ENCODE data around the gene ATF5.

Gene ATF5

DNA sequence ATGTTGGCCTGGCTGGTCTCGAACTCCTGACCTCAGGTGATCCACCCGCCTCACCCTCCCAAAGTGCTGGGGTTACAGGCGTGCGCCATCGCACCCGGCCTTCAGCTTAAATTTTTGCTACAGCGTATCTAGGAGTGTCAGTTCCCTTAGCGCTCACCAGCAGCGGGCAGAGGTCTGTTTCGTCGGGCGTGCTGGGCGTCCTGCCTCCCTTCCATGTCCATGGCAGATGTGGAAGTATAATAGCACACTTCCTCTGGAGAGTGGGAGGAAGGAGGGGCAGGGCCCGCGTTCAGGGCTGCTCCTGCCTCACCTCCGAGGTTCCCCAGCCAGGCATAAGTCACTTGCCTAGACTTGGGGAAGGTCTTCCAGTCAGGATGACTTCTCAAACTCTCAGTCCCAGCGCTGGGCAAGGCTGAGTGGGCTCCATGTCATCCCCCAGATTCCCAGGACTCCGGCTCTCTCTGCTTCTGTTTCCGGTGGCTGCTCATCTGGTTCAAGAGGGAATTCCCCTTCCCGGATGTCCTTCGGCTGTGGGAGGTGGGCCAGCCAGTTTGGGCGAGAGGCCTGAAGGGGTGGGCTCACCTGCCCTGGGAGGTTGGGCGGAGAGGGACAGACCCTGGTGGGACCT, 41.9 kb upstream of the ATF5 start:
- Histone ChIP-seq H3K36me3 (ENCODE audit: control insufficient read depth, insufficient read depth, low read length) (peaks cover 52% of the 10 kb centered on the region), H3K4me3 (ENCODE audit: extremely low read depth, insufficient read depth, low read length, poor library complexity, severe bottlenecking) (no peak overlapping the region), H3K27ac (ENCODE audit: low read depth, low read length, severe bottlenecking) (no peak overlapping the region), H3K9me3 (ENCODE audit: control insufficient read depth, low read length) (peaks cover 6% of the 10 kb centered on the region), H3K4me1 (ENCODE audit: control insufficient read depth, insufficient read depth, low read length, poor library complexity, severe bottlenecking) (peaks cover 2% of the 10 kb centered on the region)
- whole genome bisulfite sequencing, 2 experiments (ENCODE audit: insufficient coverage in 2 of 2): 93 to 97% methylated on average over 19 to 22 of the region's 23 CpGs

DNA sequence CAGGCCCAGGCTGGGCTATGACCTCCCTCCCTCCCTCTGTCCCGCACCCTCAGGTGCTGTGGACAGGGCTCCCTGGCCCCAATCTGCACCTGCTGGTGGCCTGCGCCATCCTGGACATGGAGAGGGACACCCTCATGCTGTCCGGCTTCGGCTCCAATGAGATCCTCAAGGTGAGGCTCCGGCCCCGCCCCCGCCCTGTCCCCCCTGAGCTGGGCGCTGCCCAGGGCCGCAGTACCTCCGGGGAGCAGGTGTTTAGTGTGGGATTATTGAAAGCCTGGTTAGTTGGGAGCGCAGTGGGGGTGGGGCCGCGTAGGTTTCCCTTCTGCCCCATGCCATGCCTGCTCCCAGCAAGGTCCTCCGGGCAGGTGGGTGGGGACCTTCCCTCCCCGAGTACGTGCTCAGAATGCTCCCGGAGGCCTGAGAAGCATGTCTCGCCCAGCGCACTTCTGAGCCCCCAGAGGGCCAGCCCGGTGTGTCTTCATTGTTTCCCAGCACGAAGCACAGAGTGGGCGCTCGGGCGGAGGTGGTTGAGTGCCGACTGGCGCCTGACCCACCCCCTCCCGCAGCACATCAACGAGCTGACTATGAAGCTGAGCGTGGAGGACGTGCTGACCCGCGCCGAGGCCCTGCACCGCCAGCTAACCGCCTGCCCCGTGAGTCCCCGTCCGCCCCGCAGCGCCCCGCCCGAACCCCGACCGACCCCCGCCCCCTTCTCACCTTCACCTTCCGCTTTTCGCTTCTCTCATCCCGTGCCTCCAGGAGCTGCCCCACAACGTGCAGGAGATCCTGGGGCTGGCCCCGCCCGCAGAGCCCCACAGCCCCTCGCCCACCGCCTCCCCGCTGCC, 41.1 kb upstream of the ATF5 start:
- H3K36me3 ChIP-seq (ENCODE audit: control insufficient read depth, insufficient read depth, low read length): peaks cover 44% of the 10 kb centered on the region
- no peak overlapping the region for H3K27ac ChIP-seq (ENCODE audit: low read depth, low read length, severe bottlenecking)
- peaks cover 4% of the 10 kb centered on the region for H3K9me3 ChIP-seq (ENCODE audit: control insufficient read depth, low read length)
- WGBS, 2 experiments (ENCODE audit: insufficient coverage in 2 of 2): 90 to 97% methylated on average over 32 to 41 of the region's 54 CpGs
- H3K4me3 ChIP-seq (ENCODE audit: extremely low read depth, insufficient read depth, low read length, poor library complexity, severe bottlenecking): no peak overlapping the region
- peaks cover 2% of the 10 kb centered on the region for H3K4me1 ChIP-seq (ENCODE audit: control insufficient read depth, insufficient read depth, low read length, poor library complexity, severe bottlenecking)

DNA sequence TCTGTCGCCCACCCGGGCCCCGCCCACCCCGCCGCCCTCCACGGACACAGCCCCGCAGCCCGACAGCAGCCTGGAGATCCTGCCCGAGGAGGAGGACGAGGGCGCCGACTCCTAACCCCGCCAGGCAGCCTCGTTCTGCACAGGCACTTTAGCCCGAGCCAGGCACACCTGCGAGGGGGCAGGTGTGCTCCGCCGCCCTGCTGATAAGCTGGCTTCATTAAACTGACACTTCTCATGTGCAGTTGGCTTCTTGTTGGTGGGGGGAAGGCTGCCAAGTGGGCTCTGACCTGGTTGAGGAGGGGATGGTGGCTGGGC, 40.5 kb upstream of the ATF5 start:
- Histone ChIP-seq H3K27ac (ENCODE audit: low read depth, low read length, severe bottlenecking) (no peak overlapping the region), H3K9me3 (ENCODE audit: control insufficient read depth, low read length) (no peaks in the 10 kb centered on the region), H3K36me3 (ENCODE audit: control insufficient read depth, insufficient read depth, low read length) (peaks cover 38% of the 10 kb centered on the region), H3K4me1 (ENCODE audit: control insufficient read depth, insufficient read depth, low read length, poor library complexity, severe bottlenecking) (peaks cover 2% of the 10 kb centered on the region), H3K4me3 (ENCODE audit: extremely low read depth, insufficient read depth, low read length, poor library complexity, severe bottlenecking) (no peak overlapping the region)
- 98 to 99% methylated on average over 6 to 12 of the region's 18 CpGs for WGBS, 2 experiments (ENCODE audit: insufficient coverage in 2 of 2)

DNA sequence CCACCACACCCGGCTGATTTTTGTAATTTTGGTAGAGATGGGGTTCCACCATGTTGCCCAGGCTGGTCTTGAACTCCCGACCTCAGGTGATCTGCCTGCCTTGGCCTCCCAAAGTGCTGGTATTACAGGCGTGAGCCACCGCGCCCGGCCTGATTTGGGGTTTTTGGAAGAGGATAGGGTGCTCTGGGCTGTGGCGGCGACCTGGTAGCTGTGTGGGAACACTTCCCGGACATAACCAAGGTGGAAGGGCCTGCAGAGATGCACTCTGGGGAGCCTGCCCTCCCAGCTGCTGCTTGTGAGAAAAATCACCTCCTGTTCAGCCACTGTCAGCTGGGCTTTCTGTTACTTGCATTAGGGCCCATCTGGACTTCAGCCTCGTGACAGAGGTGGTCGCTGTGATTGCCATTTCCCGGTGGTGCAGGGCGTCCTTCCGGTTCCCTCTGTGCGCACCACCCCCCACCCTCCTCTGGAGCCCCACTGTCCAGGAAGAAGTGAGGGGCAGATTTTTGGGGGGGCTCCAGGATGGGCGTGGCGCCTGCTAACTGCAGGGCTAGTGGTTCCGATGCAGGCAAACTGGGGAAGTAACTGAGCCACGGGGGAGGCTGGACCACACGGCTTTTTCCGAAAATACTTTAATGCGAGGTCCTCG, 39.8 kb upstream of the ATF5 start:
- no peak overlapping the region for H3K27ac ChIP-seq (ENCODE audit: low read depth, low read length, severe bottlenecking)
- H3K4me1 ChIP-seq (ENCODE audit: control insufficient read depth, insufficient read depth, low read length, poor library complexity, severe bottlenecking): peaks cover 2% of the 10 kb centered on the region
- H3K9me3 ChIP-seq (ENCODE audit: control insufficient read depth, low read length): no peaks in the 10 kb centered on the region
- H3K36me3 ChIP-seq (ENCODE audit: control insufficient read depth, insufficient read depth, low read length): peaks cover 31% of the 10 kb centered on the region
- WGBS, 2 experiments (ENCODE audit: insufficient coverage in 2 of 2): 93 to 97% methylated on average over 18 to 21 of the region's 23 CpGs
- no peak overlapping the region for H3K4me3 ChIP-seq (ENCODE audit: extremely low read depth, insufficient read depth, low read length, poor library complexity, severe bottlenecking)

DNA sequence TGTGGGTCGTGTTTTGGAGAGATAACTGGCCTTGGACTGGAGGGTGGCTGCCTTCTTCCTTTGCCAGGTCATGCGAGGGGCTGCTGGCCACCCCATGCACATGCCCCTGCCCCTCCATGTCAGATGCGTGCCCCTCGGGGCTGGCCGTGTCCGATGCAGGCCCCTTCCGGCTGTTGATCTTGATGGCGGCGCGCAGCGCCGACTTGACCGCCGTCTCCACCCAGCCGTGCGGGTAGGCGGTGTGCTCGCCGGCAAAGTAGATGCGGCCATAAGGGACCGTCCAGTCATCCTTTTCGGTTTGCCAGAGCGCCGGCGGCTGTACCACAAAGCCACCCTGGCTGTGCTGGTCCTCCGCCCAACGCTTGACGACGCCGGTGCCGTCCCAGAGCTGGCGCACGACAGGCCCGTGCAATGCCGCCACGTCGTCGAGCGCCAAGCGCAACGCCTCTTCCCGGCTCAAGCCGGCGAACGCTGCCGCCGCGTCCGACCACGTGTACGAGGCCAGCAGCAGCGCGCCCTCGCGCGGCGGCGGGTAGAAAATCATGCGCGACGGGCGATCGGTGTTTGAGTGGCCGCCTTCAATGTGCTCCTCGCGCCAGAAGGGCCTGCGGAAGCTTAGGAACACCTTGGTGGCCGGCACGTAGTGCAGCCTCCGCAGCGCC, 39.2 kb upstream of the ATF5 start:
- H3K27ac ChIP-seq (ENCODE audit: low read depth, low read length, severe bottlenecking): no peak overlapping the region
- H3K4me1 ChIP-seq (ENCODE audit: control insufficient read depth, insufficient read depth, low read length, poor library complexity, severe bottlenecking): peaks cover 2% of the 10 kb centered on the region
- no peaks in the 10 kb centered on the region for H3K9me3 ChIP-seq (ENCODE audit: control insufficient read depth, low read length)
- 54% methylated on average over 68 to 71 of the region's 71 CpGs for WGBS, 2 experiments (ENCODE audit: insufficient coverage in 2 of 2)
- no peak overlapping the region for H3K4me3 ChIP-seq (ENCODE audit: extremely low read depth, insufficient read depth, low read length, poor library complexity, severe bottlenecking)
- H3K36me3 ChIP-seq (ENCODE audit: control insufficient read depth, insufficient read depth, low read length): peaks cover 26% of the 10 kb centered on the region

DNA sequence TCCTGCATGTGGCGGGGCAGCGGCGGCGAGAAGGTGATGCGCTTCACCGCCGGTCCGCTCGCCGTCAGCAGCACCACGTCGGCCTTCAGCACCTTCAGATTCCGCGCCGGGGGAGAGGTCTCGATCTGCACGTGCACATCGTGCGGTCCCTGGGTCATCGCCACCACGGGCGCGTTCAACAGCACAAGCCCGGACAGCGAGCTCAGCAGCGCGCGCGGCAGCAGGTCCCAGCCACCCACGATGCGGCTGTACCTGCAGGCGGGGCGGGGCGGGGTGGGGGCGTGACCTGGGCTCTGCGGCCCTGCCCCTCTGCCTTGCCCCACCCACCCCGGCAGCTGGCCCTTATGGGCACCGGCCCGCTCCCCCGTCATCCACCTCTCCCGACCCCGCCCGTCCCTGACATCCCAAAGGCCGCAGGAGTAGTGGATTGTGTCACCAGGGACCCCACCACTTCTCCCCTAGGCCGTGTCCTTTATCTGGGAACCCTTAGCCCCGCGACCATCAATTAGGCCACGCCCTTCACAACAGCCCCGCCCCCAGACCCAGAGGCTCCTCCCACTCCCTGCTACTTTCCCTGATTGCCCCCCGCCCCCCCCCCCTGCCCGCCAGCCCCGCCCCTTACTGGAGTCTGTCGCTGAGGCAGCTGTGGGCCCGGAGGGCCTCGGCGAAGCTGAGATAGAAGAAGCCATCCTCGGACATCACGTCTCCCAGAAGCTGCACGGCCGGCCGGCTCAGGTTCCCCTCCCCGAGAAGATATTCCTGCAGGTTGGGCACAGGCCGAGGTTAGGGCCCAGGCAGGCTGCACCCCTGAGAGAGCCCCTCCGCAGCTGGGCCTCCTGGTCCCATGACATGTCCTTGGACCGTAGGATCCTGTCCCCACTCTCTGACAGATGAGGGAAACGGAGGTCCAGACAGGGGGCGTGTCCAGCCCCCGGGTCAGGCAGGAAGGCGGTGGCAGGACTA, 38.4 kb upstream of the ATF5 start:
- no peak overlapping the region for H3K27ac ChIP-seq (ENCODE audit: low read depth, low read length, severe bottlenecking)
- H3K9me3 ChIP-seq (ENCODE audit: control insufficient read depth, low read length): no peaks in the 10 kb centered on the region
- 29 to 31% methylated on average over 50 to 56 of the region's 69 CpGs for WGBS, 2 experiments (ENCODE audit: insufficient coverage in 2 of 2)
- H3K4me1 ChIP-seq (ENCODE audit: control insufficient read depth, insufficient read depth, low read length, poor library complexity, severe bottlenecking): peaks cover 2% of the 10 kb centered on the region
- H3K36me3 ChIP-seq (ENCODE audit: control insufficient read depth, insufficient read depth, low read length): peaks cover 17% of the 10 kb centered on the region
- no peak overlapping the region for H3K4me3 ChIP-seq (ENCODE audit: extremely low read depth, insufficient read depth, low read length, poor library complexity, severe bottlenecking)

DNA sequence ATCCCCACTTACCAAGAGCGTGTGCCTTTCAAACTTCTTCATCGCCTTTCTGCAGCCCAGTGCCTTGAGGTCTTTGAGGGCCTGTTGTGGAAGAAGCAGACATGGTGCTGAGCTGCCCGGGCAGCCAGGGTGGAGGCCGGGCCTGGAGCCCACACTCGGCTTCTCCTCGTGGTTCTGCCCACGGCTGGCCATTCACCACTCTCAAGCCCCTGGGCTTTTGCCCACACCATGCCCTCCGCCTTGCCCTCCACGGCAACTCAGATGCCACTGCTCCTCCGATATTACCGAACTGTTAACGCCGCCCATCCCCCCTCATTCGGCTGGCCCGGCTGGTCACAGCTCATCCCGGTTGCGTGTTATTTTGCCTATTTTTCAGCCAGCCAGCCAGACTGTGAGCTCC, 37.6 kb upstream of the ATF5 start:
- H3K9me3 ChIP-seq (ENCODE audit: control insufficient read depth, low read length): no peaks in the 10 kb centered on the region
- H3K27ac ChIP-seq (ENCODE audit: low read depth, low read length, severe bottlenecking): no peak overlapping the region
- peaks cover 2% of the 10 kb centered on the region for H3K4me1 ChIP-seq (ENCODE audit: control insufficient read depth, insufficient read depth, low read length, poor library complexity, severe bottlenecking)
- H3K36me3 ChIP-seq (ENCODE audit: control insufficient read depth, insufficient read depth, low read length): peaks cover 15% of the 10 kb centered on the region
- WGBS, 2 experiments (ENCODE audit: insufficient coverage in 2 of 2): 91 to 94% methylated on average over 12 to 16 of the region's 17 CpGs
- no peak overlapping the region for H3K4me3 ChIP-seq (ENCODE audit: extremely low read depth, insufficient read depth, low read length, poor library complexity, severe bottlenecking)

DNA sequence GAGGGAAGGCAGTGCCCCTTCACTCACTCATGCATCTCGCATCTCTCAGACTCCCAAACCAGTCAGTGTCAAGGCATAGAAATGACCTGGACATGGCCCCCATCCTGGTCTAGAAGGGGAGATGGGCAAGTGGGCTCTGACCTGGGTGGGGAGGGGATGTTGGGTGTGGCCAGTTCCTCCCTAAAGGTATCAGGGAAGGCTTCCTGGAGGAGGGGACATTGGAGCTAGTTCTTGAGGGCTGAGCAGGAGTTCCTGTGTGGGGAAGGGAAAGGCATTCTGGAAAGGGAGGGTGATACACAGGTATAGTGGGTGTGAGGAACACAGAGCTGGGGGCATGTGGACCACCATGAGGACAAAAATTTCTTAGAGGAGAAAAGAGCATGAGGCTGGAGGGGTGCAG, 36.3 kb upstream of the ATF5 start:
- Histone ChIP-seq H3K4me1 (ENCODE audit: control insufficient read depth, insufficient read depth, low read length, poor library complexity, severe bottlenecking) (peaks cover 7% of the 10 kb centered on the region), H3K9me3 (ENCODE audit: control insufficient read depth, low read length) (no peaks in the 10 kb centered on the region), H3K36me3 (ENCODE audit: control insufficient read depth, insufficient read depth, low read length) (peaks cover 7% of the 10 kb centered on the region), H3K27ac (ENCODE audit: low read depth, low read length, severe bottlenecking) (no peak overlapping the region), H3K4me3 (ENCODE audit: extremely low read depth, insufficient read depth, low read length, poor library complexity, severe bottlenecking) (no peak overlapping the region)
- no CpG with 5 or more reads among the region's 1 CpG for WGBS, 2 experiments (ENCODE audit: insufficient coverage in 2 of 2)

DNA sequence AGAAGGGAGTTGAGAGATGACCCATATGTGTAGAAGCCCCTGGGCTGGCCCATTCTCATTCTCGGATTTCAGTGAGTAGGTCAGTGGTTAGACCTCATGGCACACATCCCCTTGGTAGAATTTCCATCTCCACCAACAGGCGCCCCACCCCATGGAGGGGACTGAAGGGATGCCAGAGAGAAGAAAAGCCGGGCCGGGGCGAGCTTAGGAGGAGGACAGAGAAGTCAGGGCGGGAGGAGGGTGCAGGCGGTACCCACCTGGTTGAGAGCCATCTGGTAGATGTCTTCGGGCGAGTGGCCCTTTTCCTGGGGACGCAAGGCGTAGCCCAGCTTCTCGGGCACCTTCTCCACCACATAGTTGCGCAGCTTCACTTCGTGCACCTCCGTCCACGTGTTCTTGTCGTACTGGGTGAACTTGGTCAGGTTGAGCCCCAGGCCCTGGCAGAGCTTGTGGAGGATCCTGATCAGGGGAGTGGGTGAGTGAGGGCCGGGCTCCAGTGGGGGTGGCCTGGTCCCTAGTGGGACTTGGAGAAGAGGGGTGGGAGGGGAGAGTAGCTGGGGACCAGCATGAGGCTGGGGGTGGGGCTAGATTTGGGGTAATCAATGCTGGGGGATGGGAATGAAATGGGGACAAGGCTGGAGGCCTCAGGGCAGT, 34.9 kb upstream of the ATF5 start:
- Histone ChIP-seq H3K36me3 (ENCODE audit: control insufficient read depth, insufficient read depth, low read length) (no peaks in the 10 kb centered on the region), H3K4me1 (ENCODE audit: control insufficient read depth, insufficient read depth, low read length, poor library complexity, severe bottlenecking) (peaks cover 7% of the 10 kb centered on the region), H3K27ac (ENCODE audit: low read depth, low read length, severe bottlenecking) (no peak overlapping the region), H3K9me3 (ENCODE audit: control insufficient read depth, low read length) (no peaks in the 10 kb centered on the region), H3K4me3 (ENCODE audit: extremely low read depth, insufficient read depth, low read length, poor library complexity, severe bottlenecking) (no peak overlapping the region)
- WGBS, 2 experiments (ENCODE audit: insufficient coverage in 2 of 2): 94% methylated on average over 13 of the region's 18 CpGs
